Liver (tissue), 3 donors: ENCODE measurements around the gene MEIS2.

Experiments used
- HNF4G ChIP-seq: IDR thresholded peaks from 2 replicates; pipeline ENCODE4 v1.6.1; 2016; ENCODE audit warnings: antibody characterized with exemption
- SP1 ChIP-seq: IDR thresholded peaks from 2 replicates; pipeline ENCODE4 v1.6.1; 2018; ENCODE audit warnings: antibody characterized with exemption, mild to moderate bottlenecking
- TAF1 ChIP-seq: conservative IDR thresholded peaks from 2 replicates; pipeline ENCODE4 v1.6.1; 2016; ENCODE audit warnings: antibody characterized with exemption, mild to moderate bottlenecking
- YY1 ChIP-seq: IDR thresholded peaks from 2 replicates; pipeline ENCODE4 v1.6.1; 2016; ENCODE audit warnings: antibody characterized with exemption, mild to moderate bottlenecking
- TF ChIP-seq, protein P1 (sequence below): fragments of 150-350 bp; IDR thresholded peaks from 2 replicates; pipeline ENCODE4 v1.5.1; 2017; ENCODE audit warnings: improper control_type of control experiment, low read depth, low read length; ENCODE audit not compliant: missing input control
- TF ChIP-seq, protein P2 (sequence below): IDR thresholded peaks from 2 replicates; pipeline ENCODE4 v1.6.1; 2016; ENCODE audit warnings: antibody characterized with exemption
- TF ChIP-seq, protein P3 (sequence below): IDR thresholded peaks from 2 replicates; pipeline ENCODE4 v1.6.1; 2016; ENCODE audit warnings: antibody characterized with exemption, mild to moderate bottlenecking
- TF ChIP-seq, protein P4 (sequence below): IDR thresholded peaks from 2 replicates; pipeline ENCODE4 v1.6.1; 2016; ENCODE audit warnings: antibody characterized with exemption
- donor health status: healthy.
- donor health status: healthy.

DNA sequence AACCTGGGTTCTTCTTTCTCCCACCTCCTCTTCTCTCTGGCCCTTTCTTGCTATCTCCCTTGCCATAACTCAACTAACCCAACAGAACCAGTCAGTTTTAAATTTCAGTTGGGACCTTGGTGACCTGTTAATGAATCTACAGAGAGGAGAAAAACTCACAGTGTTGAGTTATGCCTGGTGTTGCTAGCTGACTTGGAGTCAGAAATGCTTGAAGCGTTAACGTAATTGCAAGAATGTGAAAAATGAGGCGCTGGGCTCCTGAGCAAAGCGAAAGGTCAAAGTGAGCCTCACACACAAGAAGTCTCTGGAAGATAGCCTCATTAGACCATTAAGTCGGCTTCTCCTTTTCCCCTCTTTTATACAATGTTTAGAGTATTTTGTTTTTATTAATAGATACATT is 18.4 kb downstream of the MEIS2 start:
- TF ChIP-seq TAF1, result no peak
- TF ChIP-seq, protein P1, sequence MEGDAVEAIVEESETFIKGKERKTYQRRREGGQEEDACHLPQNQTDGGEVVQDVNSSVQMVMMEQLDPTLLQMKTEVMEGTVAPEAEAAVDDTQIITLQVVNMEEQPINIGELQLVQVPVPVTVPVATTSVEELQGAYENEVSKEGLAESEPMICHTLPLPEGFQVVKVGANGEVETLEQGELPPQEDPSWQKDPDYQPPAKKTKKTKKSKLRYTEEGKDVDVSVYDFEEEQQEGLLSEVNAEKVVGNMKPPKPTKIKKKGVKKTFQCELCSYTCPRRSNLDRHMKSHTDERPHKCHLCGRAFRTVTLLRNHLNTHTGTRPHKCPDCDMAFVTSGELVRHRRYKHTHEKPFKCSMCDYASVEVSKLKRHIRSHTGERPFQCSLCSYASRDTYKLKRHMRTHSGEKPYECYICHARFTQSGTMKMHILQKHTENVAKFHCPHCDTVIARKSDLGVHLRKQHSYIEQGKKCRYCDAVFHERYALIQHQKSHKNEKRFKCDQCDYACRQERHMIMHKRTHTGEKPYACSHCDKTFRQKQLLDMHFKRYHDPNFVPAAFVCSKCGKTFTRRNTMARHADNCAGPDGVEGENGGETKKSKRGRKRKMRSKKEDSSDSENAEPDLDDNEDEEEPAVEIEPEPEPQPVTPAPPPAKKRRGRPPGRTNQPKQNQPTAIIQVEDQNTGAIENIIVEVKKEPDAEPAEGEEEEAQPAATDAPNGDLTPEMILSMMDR, result no peak
- TF ChIP-seq, protein P2, sequence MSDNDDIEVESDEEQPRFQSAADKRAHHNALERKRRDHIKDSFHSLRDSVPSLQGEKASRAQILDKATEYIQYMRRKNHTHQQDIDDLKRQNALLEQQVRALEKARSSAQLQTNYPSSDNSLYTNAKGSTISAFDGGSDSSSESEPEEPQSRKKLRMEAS, result no peak
- TF ChIP-seq YY1, result no peak
- no peak for TF ChIP-seq HNF4G
- TF ChIP-seq, protein P3, sequence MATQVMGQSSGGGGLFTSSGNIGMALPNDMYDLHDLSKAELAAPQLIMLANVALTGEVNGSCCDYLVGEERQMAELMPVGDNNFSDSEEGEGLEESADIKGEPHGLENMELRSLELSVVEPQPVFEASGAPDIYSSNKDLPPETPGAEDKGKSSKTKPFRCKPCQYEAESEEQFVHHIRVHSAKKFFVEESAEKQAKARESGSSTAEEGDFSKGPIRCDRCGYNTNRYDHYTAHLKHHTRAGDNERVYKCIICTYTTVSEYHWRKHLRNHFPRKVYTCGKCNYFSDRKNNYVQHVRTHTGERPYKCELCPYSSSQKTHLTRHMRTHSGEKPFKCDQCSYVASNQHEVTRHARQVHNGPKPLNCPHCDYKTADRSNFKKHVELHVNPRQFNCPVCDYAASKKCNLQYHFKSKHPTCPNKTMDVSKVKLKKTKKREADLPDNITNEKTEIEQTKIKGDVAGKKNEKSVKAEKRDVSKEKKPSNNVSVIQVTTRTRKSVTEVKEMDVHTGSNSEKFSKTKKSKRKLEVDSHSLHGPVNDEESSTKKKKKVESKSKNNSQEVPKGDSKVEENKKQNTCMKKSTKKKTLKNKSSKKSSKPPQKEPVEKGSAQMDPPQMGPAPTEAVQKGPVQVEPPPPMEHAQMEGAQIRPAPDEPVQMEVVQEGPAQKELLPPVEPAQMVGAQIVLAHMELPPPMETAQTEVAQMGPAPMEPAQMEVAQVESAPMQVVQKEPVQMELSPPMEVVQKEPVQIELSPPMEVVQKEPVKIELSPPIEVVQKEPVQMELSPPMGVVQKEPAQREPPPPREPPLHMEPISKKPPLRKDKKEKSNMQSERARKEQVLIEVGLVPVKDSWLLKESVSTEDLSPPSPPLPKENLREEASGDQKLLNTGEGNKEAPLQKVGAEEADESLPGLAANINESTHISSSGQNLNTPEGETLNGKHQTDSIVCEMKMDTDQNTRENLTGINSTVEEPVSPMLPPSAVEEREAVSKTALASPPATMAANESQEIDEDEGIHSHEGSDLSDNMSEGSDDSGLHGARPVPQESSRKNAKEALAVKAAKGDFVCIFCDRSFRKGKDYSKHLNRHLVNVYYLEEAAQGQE, result no peak
- no peak for TF ChIP-seq SP1
- TF ChIP-seq, protein P4, sequence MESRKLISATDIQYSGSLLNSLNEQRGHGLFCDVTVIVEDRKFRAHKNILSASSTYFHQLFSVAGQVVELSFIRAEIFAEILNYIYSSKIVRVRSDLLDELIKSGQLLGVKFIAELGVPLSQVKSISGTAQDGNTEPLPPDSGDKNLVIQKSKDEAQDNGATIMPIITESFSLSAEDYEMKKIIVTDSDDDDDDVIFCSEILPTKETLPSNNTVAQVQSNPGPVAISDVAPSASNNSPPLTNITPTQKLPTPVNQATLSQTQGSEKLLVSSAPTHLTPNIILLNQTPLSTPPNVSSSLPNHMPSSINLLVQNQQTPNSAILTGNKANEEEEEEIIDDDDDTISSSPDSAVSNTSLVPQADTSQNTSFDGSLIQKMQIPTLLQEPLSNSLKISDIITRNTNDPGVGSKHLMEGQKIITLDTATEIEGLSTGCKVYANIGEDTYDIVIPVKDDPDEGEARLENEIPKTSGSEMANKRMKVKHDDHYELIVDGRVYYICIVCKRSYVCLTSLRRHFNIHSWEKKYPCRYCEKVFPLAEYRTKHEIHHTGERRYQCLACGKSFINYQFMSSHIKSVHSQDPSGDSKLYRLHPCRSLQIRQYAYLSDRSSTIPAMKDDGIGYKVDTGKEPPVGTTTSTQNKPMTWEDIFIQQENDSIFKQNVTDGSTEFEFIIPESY, result no peak
